ENCODE measurements around the gene HIBADH. TPM values are rescaled to one million over a fixed set of nuclear protein-coding genes. Genes with fewer than 3 reads are reported as not detected.

HIBADH gene
- total and polyA plus RNA-seq, 7 experiments from 2014 or later: 8.0 to 46.2 (median 14.7) TPM

GRCh38 chr7:27663989-27664331 is 1.3 kb upstream of the HIBADH start:
- ChIA-PET CTCF (interaction anchor here (1.3 kb wide), 1 partner anchor 356 kb away, joined by 3 read pairs; no protein-coding TSS in a partner anchor), POLR2A (no interaction called here)
- Mint-ChIP-seq H3K27ac (peak overlapping the region; percentile 13 to 97 (median 91)), H3K27me3 (peaks cover 0 to 2% (median 0%) of the 10 kb centered on the region in 5 donors), H3K4me3 (peak overlapping the region in 9 of 10 donors; percentile 81 to 92 (median 87)), H3K4me1 (peaks cover 0 to 35% (median 25%) of the 10 kb centered on the region in 7 donors), H3K9me3 (no peaks in the 10 kb centered on the region), H3K36me3 (peaks cover 0 to 4% (median 0%) of the 10 kb centered on the region in 5 donors)
- ATAC-seq: no peak
- peaks cover 0 to 4% (median 0%) of the 10 kb centered on the region in 3 experiments for H3K36me3 ChIP-seq (ENCODE audit: control insufficient read depth in 2 of 3, insufficient read depth in 3 of 3, low read length in 3 of 3)
- H3K27ac ChIP-seq (ENCODE audit: low read depth, low read length): peak overlapping the region; percentile 70
- H3K9me3 ChIP-seq (ENCODE audit: control insufficient read depth in 2 of 3, low read length in 3 of 3): no peaks in the 10 kb centered on the region
- no peak for DNase-seq
- intact Hi-C loops (cut with micrococcal nuclease): loop anchor here (1.0 to 10.0 kb wide), 14 partner anchors 76 to 1801 kb away; partner anchors contain the start of genes TAX1BP1 (in 2 of the 2), CBX3 (in 1 of the 2), HNRNPA2B1 (in 1 of the 2) and HOXA11 (in 1 of the 2)
- peaks cover 6% of the 10 kb centered on the region in 2 donors for H3K4me1 ChIP-seq (ENCODE audit: control insufficient read depth in 2 of 2, insufficient read depth in 2 of 2, low read length in 2 of 2)
- H3K4me3 ChIP-seq (ENCODE audit: low read length): no peak overlapping the region
- no peaks in the 10 kb centered on the region for H3K27me3 ChIP-seq (ENCODE audit: control insufficient read depth in 2 of 2, insufficient read depth in 2 of 2, low read length in 2 of 2)

- no peak for ATAC-seq
- DNase-seq: peak in 7 of 9 donors; percentile 5 to 21 (median 16)
- H3K27me3 Mint-ChIP-seq: peaks cover 0 to 2% (median 0%) of the 10 kb centered on the region in 5 donors
Measured at GRCh38 chr7:27661811-27662489, 733 bp downstream of the HIBADH start.

GRCh38 chr7:27656724-27657123 is 6.0 kb downstream of the HIBADH start:
- no peak overlapping the region for H3K27ac ChIP-seq (ENCODE audit: low read depth, low read length)
- no peak overlapping the region for H3K4me3 ChIP-seq (ENCODE audit: low read length)
- no peak overlapping the region for H3K27ac Mint-ChIP-seq
- H3K27me3 ChIP-seq (ENCODE audit: control insufficient read depth in 2 of 2, insufficient read depth in 2 of 2, low read length in 2 of 2): no peaks in the 10 kb centered on the region
- CTCF ChIA-PET: no interaction called here
- no peaks in the 10 kb centered on the region for H3K36me3 ChIP-seq (ENCODE audit: control insufficient read depth in 2 of 3, insufficient read depth in 3 of 3, low read length in 3 of 3)
- ATAC-seq (no peak), DNase-seq (no peak)
- intact Hi-C loops (cut with micrococcal nuclease): no loop called here
- no peaks in the 10 kb centered on the region for H3K9me3 Mint-ChIP-seq
- H3K36me3 Mint-ChIP-seq: peaks cover 0 to 36% (median 6%) of the 10 kb centered on the region in 5 donors
- no peaks in the 10 kb centered on the region for H3K9me3 ChIP-seq (ENCODE audit: control insufficient read depth in 2 of 3, low read length in 3 of 3)
- H3K4me1 ChIP-seq (ENCODE audit: control insufficient read depth in 2 of 2, insufficient read depth in 2 of 2, low read length in 2 of 2): peaks cover under 1 to 1% of the 10 kb centered on the region in 2 donors
- peaks cover 0 to 41% (median 16%) of the 10 kb centered on the region in 7 donors for H3K4me1 Mint-ChIP-seq
- POLR2A ChIA-PET: no interaction called here
- H3K4me3 Mint-ChIP-seq: no peak overlapping the region
- H3K27me3 Mint-ChIP-seq: no peaks in the 10 kb centered on the region

More at GRCh38 chr7:27661811-27662489, 733 bp downstream of the HIBADH start:
- intact Hi-C loops (cut with micrococcal nuclease): loop anchor here (1.0 to 10.0 kb wide), 14 partner anchors 122 to 1799 kb away; partner anchors contain the start of genes CBX3 (in 1 of the 2), HNRNPA2B1 (in 1 of the 2), HOXA11 (in 1 of the 2) and JAZF1 (in 1 of the 2)
- Mint-ChIP-seq H3K9me3 (no peaks in the 10 kb centered on the region), H3K4me3 (peak overlapping the region; percentile 81 to 92 (median 86)), H3K27ac (peak overlapping the region; percentile 52 to 97 (median 90)), H3K36me3 (peaks cover 0 to 10% (median 0%) of the 10 kb centered on the region in 5 donors), H3K4me1 (peaks cover 0 to 47% (median 25%) of the 10 kb centered on the region in 7 donors)
- Histone ChIP-seq H3K27me3 (ENCODE audit: control insufficient read depth in 2 of 2, insufficient read depth in 2 of 2, low read length in 2 of 2) (no peaks in the 10 kb centered on the region), H3K4me3 (ENCODE audit: low read length) (peak overlapping the region; percentile 97), H3K9me3 (ENCODE audit: control insufficient read depth in 2 of 3, low read length in 3 of 3) (no peaks in the 10 kb centered on the region), H3K27ac (ENCODE audit: low read depth, low read length) (peak overlapping the region; percentile 89), H3K36me3 (ENCODE audit: control insufficient read depth in 2 of 3, insufficient read depth in 3 of 3, low read length in 3 of 3) (peaks cover 0 to 4% (median 0%) of the 10 kb centered on the region in 3 experiments), H3K4me1 (ENCODE audit: control insufficient read depth in 2 of 2, insufficient read depth in 2 of 2, low read length in 2 of 2) (peaks cover 6% of the 10 kb centered on the region in 2 donors)
- ChIA-PET CTCF (interaction anchor here (1.1 to 1.6 kb wide), 3 partner anchors 25 to 123 kb away, joined by 3 to 5 read pairs (median 4); no protein-coding TSS in a partner anchor), POLR2A (interaction anchor here (0.9 to 2.8 kb wide), 6 partner anchors 13 to 1473 kb away, joined by 3 to 42 read pairs (median 5); partner anchors contain the start of gene TAX1BP1)

GRCh38 chr7:27655184-27655583 is 7.5 kb downstream of the HIBADH start:
- peaks cover 0 to 40% (median 9%) of the 10 kb centered on the region in 7 donors for H3K4me1 Mint-ChIP-seq
- ATAC-seq: no peak
- CTCF ChIA-PET: no interaction called here

GRCh38 chr7:27652518-27652917 is 10.2 kb downstream of the HIBADH start:
- ChIA-PET POLR2A (no interaction called here), CTCF (no interaction called here)
- Histone ChIP-seq H3K36me3 (ENCODE audit: control insufficient read depth in 2 of 3, insufficient read depth in 3 of 3, low read length in 3 of 3) (no peaks in the 10 kb centered on the region), H3K9me3 (ENCODE audit: control insufficient read depth in 2 of 3, low read length in 3 of 3) (no peaks in the 10 kb centered on the region), H3K4me3 (ENCODE audit: low read length) (no peak overlapping the region), H3K4me1 (ENCODE audit: control insufficient read depth in 2 of 2, insufficient read depth in 2 of 2, low read length in 2 of 2) (no peaks in the 10 kb centered on the region), H3K27me3 (ENCODE audit: control insufficient read depth in 2 of 2, insufficient read depth in 2 of 2, low read length in 2 of 2) (no peaks in the 10 kb centered on the region), H3K27ac (ENCODE audit: low read depth, low read length) (no peak overlapping the region)
- Mint-ChIP-seq H3K36me3 (peaks cover 2 to 54% (median 19%) of the 10 kb centered on the region in 5 donors), H3K4me1 (peaks cover 0 to 28% (median 9%) of the 10 kb centered on the region in 7 donors), H3K4me3 (no peak overlapping the region), H3K9me3 (no peaks in the 10 kb centered on the region), H3K27me3 (no peaks in the 10 kb centered on the region), H3K27ac (no peak overlapping the region)
- no peak for DNase-seq
- no peak for ATAC-seq
- intact Hi-C loops (cut with micrococcal nuclease): no loop called here

More at GRCh38 chr7:27655184-27655583, 7.5 kb downstream of the HIBADH start:
- Histone ChIP-seq H3K27ac (ENCODE audit: low read depth, low read length) (no peak overlapping the region), H3K27me3 (ENCODE audit: control insufficient read depth in 2 of 2, insufficient read depth in 2 of 2, low read length in 2 of 2) (no peaks in the 10 kb centered on the region), H3K4me3 (ENCODE audit: low read length) (no peak overlapping the region), H3K4me1 (ENCODE audit: control insufficient read depth in 2 of 2, insufficient read depth in 2 of 2, low read length in 2 of 2) (no peaks in the 10 kb centered on the region), H3K36me3 (ENCODE audit: control insufficient read depth in 2 of 3, insufficient read depth in 3 of 3, low read length in 3 of 3) (no peaks in the 10 kb centered on the region), H3K9me3 (ENCODE audit: control insufficient read depth in 2 of 3, low read length in 3 of 3) (no peaks in the 10 kb centered on the region)
- Mint-ChIP-seq H3K36me3 (peaks cover 0 to 44% (median 6%) of the 10 kb centered on the region in 5 donors), H3K4me3 (no peak overlapping the region), H3K27me3 (no peaks in the 10 kb centered on the region), H3K9me3 (no peaks in the 10 kb centered on the region), H3K27ac (no peak overlapping the region)
- intact Hi-C loops (cut with micrococcal nuclease): no loop called here
- no peak for DNase-seq
- POLR2A ChIA-PET: interaction anchor here (0.5 kb wide), 1 partner anchor 17 kb away, joined by 3 read pairs; no protein-coding TSS in a partner anchor

GRCh38 chr7:27651702-27652101 is 11.0 kb downstream of the HIBADH start:
- intact Hi-C loops (cut with micrococcal nuclease): no loop called here
- Histone ChIP-seq H3K27ac (ENCODE audit: low read depth, low read length) (no peak overlapping the region), H3K4me1 (ENCODE audit: control insufficient read depth in 2 of 2, insufficient read depth in 2 of 2, low read length in 2 of 2) (no peaks in the 10 kb centered on the region), H3K4me3 (ENCODE audit: low read length) (no peak overlapping the region), H3K9me3 (ENCODE audit: control insufficient read depth in 2 of 3, low read length in 3 of 3) (no peaks in the 10 kb centered on the region), H3K27me3 (ENCODE audit: control insufficient read depth in 2 of 2, insufficient read depth in 2 of 2, low read length in 2 of 2) (no peaks in the 10 kb centered on the region), H3K36me3 (ENCODE audit: control insufficient read depth in 2 of 3, insufficient read depth in 3 of 3, low read length in 3 of 3) (no peaks in the 10 kb centered on the region)
- ATAC-seq (no peak), DNase-seq (no peak)
- no peak overlapping the region for H3K4me3 Mint-ChIP-seq
- peaks cover 0 to 24% (median 9%) of the 10 kb centered on the region in 7 donors for H3K4me1 Mint-ChIP-seq
- H3K27me3 Mint-ChIP-seq: no peaks in the 10 kb centered on the region
- peaks cover 4 to 60% (median 26%) of the 10 kb centered on the region in 5 donors for H3K36me3 Mint-ChIP-seq
- CTCF ChIA-PET: no interaction called here
- POLR2A ChIA-PET: no interaction called here
- no peak overlapping the region for H3K27ac Mint-ChIP-seq
- no peaks in the 10 kb centered on the region for H3K9me3 Mint-ChIP-seq
